GM12864 (cell line): Measurements from ENCODE around the gene HS3ST6.

Experiments
- DNase-seq: peaks from one replicate; pipeline ENCODE4 v3.0.0-alpha.2; 2011; ENCODE audit warnings: low read depth
- H3K4me3 ChIP-seq: 2 replicates; pipeline ENCODE4 v1.5.1; 2011; ENCODE audit warnings: mild to moderate bottlenecking, low read depth, low read length, control low read depth
- CTCF ChIP-seq: IDR thresholded peaks from 2 replicates; pipeline ENCODE4 v1.5.1; 2011; ENCODE audit warnings: low read depth, mild to moderate bottlenecking, moderate library complexity, low read length, control low read depth, inconsistent platforms; ENCODE audit errors: missing control alignments

Gene HS3ST6

GRCh38 chr16:1865902-1866690 is 52.1 kb downstream of the HS3ST6 start:
- no peak for TF ChIP-seq CTCF

GRCh38 chr16:1863681-1864460 is 54.3 kb downstream of the HS3ST6 start:
- DNase-seq = no peak
- peak; percentile 42 for TF ChIP-seq CTCF
- no peak overlapping the region for H3K4me3 ChIP-seq

More at GRCh38 chr16:1865902-1866690, 52.1 kb downstream of the HS3ST6 start:
- no peak for DNase-seq
- no peak overlapping the region for H3K4me3 ChIP-seq

GRCh38 chr16:1862394-1862793 is 55.8 kb downstream of the HS3ST6 start:
- DNase-seq = no peak
- TF ChIP-seq CTCF = no peak
- H3K4me3 ChIP-seq = no peak overlapping the region

GRCh38 chr16:1861730-1862129 is 56.5 kb downstream of the HS3ST6 start:
- no peak overlapping the region for H3K4me3 ChIP-seq
- no peak for DNase-seq
- TF ChIP-seq CTCF = no peak
